Natural killer cell (primary cell): ENCODE data around the gene XNDC1N. TPM values are rescaled to one million over a fixed set of nuclear protein-coding genes. Genes with fewer than 3 reads are reported as not detected.

Source experiments
- ATAC-seq, 3 donors: fragments of 150-1000 bp in 2 of 3; fragments of 200-7000 bp in 1 of 3; cut with Tn5 transposase; 1 replicate in 1 of 3; 2 replicates in 2 of 3; pipeline ENCODE4 v1.10.0; 2021; ENCODE audit warnings: mild to moderate bottlenecking in 2 of 3, moderate library complexity in 2 of 3
- DNase-seq, 2 donors: peaks; one replicate each; pipeline versions ENCODE4 v3.0.0 to v3.0.0-alpha.2; 2013 to 2021; ENCODE audit warnings: mixed read lengths in 1 of 2
- H3K27ac ChIP-seq: one replicate; pipeline ENCODE4 v1.5.1; 2013; ENCODE audit warnings: mild to moderate bottlenecking, low read length
- H3K27me3 ChIP-seq: one replicate; pipeline ENCODE4 v1.6.1; 2013; ENCODE audit warnings: low read length; ENCODE audit not compliant: control insufficient read depth, insufficient read depth
- H3K36me3 ChIP-seq: one replicate; pipeline ENCODE4 v1.6.1; 2013; ENCODE audit warnings: low read length; ENCODE audit not compliant: control insufficient read depth, insufficient read depth
- H3K4me1 ChIP-seq: one replicate; pipeline ENCODE4 v1.6.1; 2013; ENCODE audit warnings: low read length; ENCODE audit not compliant: control insufficient read depth, insufficient read depth
- H3K4me3 ChIP-seq: one replicate; pipeline ENCODE4 v1.5.1; 2013; ENCODE audit warnings: low read length
- H3K9me3 ChIP-seq: one replicate; pipeline ENCODE4 v1.6.1; 2013; ENCODE audit warnings: low read length; ENCODE audit not compliant: control insufficient read depth, insufficient read depth
- H3K27ac Mint-ChIP-seq, 2 donors: one replicate each; pipeline ENCODE4 v1.8.0; 2022; ENCODE audit warnings: mild to moderate bottlenecking in 2 of 2, mixed read lengths in 2 of 2, moderate library complexity in 1 of 2
- H3K27me3 Mint-ChIP-seq, 2 donors: one replicate each; pipeline ENCODE4 v1.8.0; 2022; ENCODE audit warnings: low read depth in 2 of 2, mixed read lengths in 2 of 2
- H3K36me3 Mint-ChIP-seq: one replicate; pipeline ENCODE4 v1.8.0; 2022; ENCODE audit warnings: mixed read lengths
- H3K4me1 Mint-ChIP-seq, 2 donors: one replicate each; pipeline ENCODE4 v1.8.0; 2022; ENCODE audit warnings: mixed read lengths in 2 of 2
- H3K4me3 Mint-ChIP-seq: one replicate; pipeline ENCODE4 v1.8.0; 2022; ENCODE audit warnings: mild to moderate bottlenecking, moderate library complexity, mixed read lengths
- H3K9me3 Mint-ChIP-seq, 2 donors: one replicate each; pipeline ENCODE4 v1.8.0; 2022; ENCODE audit warnings: mixed read lengths in 2 of 2
- CTCF ChIP-seq: fragments of 200-600 bp; IDR thresholded peaks from one replicate; pipeline ENCODE4 v1.8.0; 2022; ENCODE audit warnings: antibody characterized with exemption
- WGBS: methylation state at CpG from one replicate; pipeline ENCODE4 v1.1.7; 2013; ENCODE audit warnings: missing lambda C conversion rate; ENCODE audit not compliant: insufficient coverage; 5-methylcytosine and 5-hydroxymethylcytosine counted together
- intact Hi-C: fragments of 100-400 bp; cut with micrococcal nuclease; formaldehyde crosslinking; loops from one replicate; pipeline ENCODE4 v1.14.2; 2022
- total RNA-seq, 4 donors: library from RNA; stranded (reverse); fragments of 120-200 nt in 1 of 4; gene quantifications; one replicate each; pipeline versions ENCODE4 v1.2.3 to v1.2.4, GENCODE V29; 2013 to 2022

Gene XNDC1N
- total RNA-seq, result 10 to 100 TPM in 2 of 3 donors, 1 to 10 TPM in 1; 9.6 to 16.1 (median 14.1) TPM
- total RNA-seq (2013), result 17.7 TPM

GRCh38 chr11:71927820-71928736 is at the start of gene XNDC1N:
TSS of gene XNDC1N (minus strand) at chr11:71928594. CDS start at chr11:71923353, 5,241 bp downstream.
- no peaks in the 10 kb centered on the region for H3K36me3 Mint-ChIP-seq
- H3K27me3 Mint-ChIP-seq, result no peaks in the 10 kb centered on the region
- H3K27ac Mint-ChIP-seq, result peak within 1 kb of the TSS; percentile 92 to 98
- H3K4me3 Mint-ChIP-seq, result peak within 1 kb of the TSS; percentile 99
- Histone ChIP-seq H3K36me3 (peaks cover 2% of the 10 kb centered on the region), H3K4me1 (peaks cover 18% of the 10 kb centered on the region), H3K4me3 (peak within 1 kb of the TSS; percentile 73), H3K9me3 (no peaks in the 10 kb centered on the region), H3K27me3 (no peaks in the 10 kb centered on the region), H3K27ac (peak within 1 kb of the TSS; percentile 83)
- intact Hi-C loops, result loop anchor here (1.0 kb wide), 2 partner anchors 152 to 184 kb away; partner anchors contain the start of genes ANAPC15, LRRC51 and NUMA1
- H3K4me1 Mint-ChIP-seq, result peaks cover 32 to 43% of the 10 kb centered on the region in 2 donors
- H3K9me3 Mint-ChIP-seq, result no peaks in the 10 kb centered on the region
- peak in 1 of 2 donors; percentile 91 for DNase-seq
- TF ChIP-seq CTCF, result no peak
- WGBS, result under 1% methylated on average over 40 of the region's 40 CpGs
- ATAC-seq, result peak; percentile 81 to 89 (median 83)

GRCh38 chr11:71977743-71978418 is 49.5 kb upstream of the XNDC1N start:
- intact Hi-C loops, result loop anchor here (1.0 to 5.0 kb wide), 4 partner anchors 114 to 454 kb away; partner anchors contain the start of gene CLPB
- no peak overlapping the region for H3K4me3 Mint-ChIP-seq
- peaks cover 4% of the 10 kb centered on the region in 2 donors for H3K4me1 Mint-ChIP-seq
- Histone ChIP-seq H3K4me3 (no peak overlapping the region), H3K9me3 (no peaks in the 10 kb centered on the region), H3K27me3 (no peaks in the 10 kb centered on the region), H3K4me1 (no peaks in the 10 kb centered on the region), H3K36me3 (no peaks in the 10 kb centered on the region), H3K27ac (peak overlapping the region; percentile 9)
- 49% methylated on average over 7 of the region's 7 CpGs for WGBS
- no peaks in the 10 kb centered on the region for H3K27me3 Mint-ChIP-seq
- peak; percentile 61 to 75 (median 68) for ATAC-seq
- no peaks in the 10 kb centered on the region for H3K9me3 Mint-ChIP-seq
- TF ChIP-seq CTCF, result peak; percentile 70
- DNase-seq, result peak; percentile 31 to 75
- no peaks in the 10 kb centered on the region for H3K36me3 Mint-ChIP-seq
- H3K27ac Mint-ChIP-seq, result peak overlapping the region in 1 of 2 donors; percentile 56

GRCh38 chr11:71977090-71977489 is 48.7 kb upstream of the XNDC1N start:
- H3K4me3 Mint-ChIP-seq, result no peak overlapping the region
- no peaks in the 10 kb centered on the region for H3K4me1 ChIP-seq
- intact Hi-C loops, result loop anchor here (1.0 to 5.0 kb wide), 4 partner anchors 115 to 455 kb away; partner anchors contain the start of gene CLPB
- no peak overlapping the region for H3K4me3 ChIP-seq
- ATAC-seq (no peak), DNase-seq (no peak)
- no peak overlapping the region for H3K27ac ChIP-seq
- H3K27me3 Mint-ChIP-seq, result no peaks in the 10 kb centered on the region
- WGBS, result 65% methylated on average over 1 of the region's 1 CpG
- H3K36me3 Mint-ChIP-seq, result no peaks in the 10 kb centered on the region
- H3K4me1 Mint-ChIP-seq, result peaks cover 4% of the 10 kb centered on the region in 2 donors
- H3K9me3 ChIP-seq, result no peaks in the 10 kb centered on the region
- no peaks in the 10 kb centered on the region for H3K9me3 Mint-ChIP-seq
- H3K36me3 ChIP-seq, result peaks cover 4% of the 10 kb centered on the region
- H3K27me3 ChIP-seq, result no peaks in the 10 kb centered on the region
- no peak for TF ChIP-seq CTCF
- no peak overlapping the region for H3K27ac Mint-ChIP-seq
